Fibroblast of lung (primary cell): ENCODE measurements around the gene ING2.

Experiments
- CTCF ChIP-seq, 2 donors: IDR thresholded peaks in 1 of 2; conservative IDR thresholded peaks in 1 of 2; 1 replicate in 1 of 2; 2 replicates in 1 of 2; pipeline ENCODE4 v1.5.1; 2011 to 2012; ENCODE audit warnings: low read length in 2 of 2, control low read depth in 1 of 2, inconsistent platforms in 1 of 2, low read depth in 1 of 2, mild to moderate bottlenecking in 1 of 2
- EZH2 ChIP-seq: IDR thresholded peaks from 2 replicates; pipeline ENCODE4 v1.5.1; 2012; ENCODE audit warnings: low read length, control low read depth, mild to moderate bottlenecking; ENCODE audit errors: missing control alignments

GRCh38 chr4:183556947-183557346 lies 52.1 kb downstream of the ING2 start:
- no peak for TF ChIP-seq CTCF (conservative IDR thresholded peaks at IDR 0.05 in 1 of 2, IDR thresholded peaks at IDR 0.05 in 1 of 2; ENCODE audit: low read depth in 1 of 2, low read length in 2 of 2)
- TF ChIP-seq EZH2, result no peak
